H9 (cell line): ENCODE data around the gene SMAD3. TPM values are rescaled to one million over a fixed set of nuclear protein-coding genes. Genes with fewer than 3 reads are reported as not detected.

ENCODE experiments used
- DNase-seq: peaks from one replicate; pipeline ENCODE4 v3.0.0-alpha.2; 2017
- H2AFZ ChIP-seq: one replicate; pipeline ENCODE4 v1.6.1; 2013; ENCODE audit warnings: mild to moderate bottlenecking, low read length, control low read depth, moderate library complexity
- H2AK5ac ChIP-seq: 2 replicates; pipeline ENCODE4 v1.6.1; 2013; ENCODE audit warnings: low read length, control low read depth, mixed read lengths; ENCODE audit not compliant: insufficient read length
- H2BK120ac ChIP-seq: one replicate; pipeline ENCODE4 v1.6.1; 2013; ENCODE audit warnings: low read depth, mild to moderate bottlenecking, low read length, control low read depth, inconsistent platforms; ENCODE audit not compliant: poor library complexity, severe bottlenecking
- H2BK12ac ChIP-seq: 2 replicates; pipeline ENCODE4 v1.6.1; 2013; ENCODE audit warnings: low read length, control low read depth, mixed read lengths, low read depth; ENCODE audit not compliant: insufficient read length
- H2BK15ac ChIP-seq: 2 replicates; pipeline ENCODE4 v1.6.1; 2013; ENCODE audit warnings: low read depth, low read length, control low read depth
- H2BK20ac ChIP-seq: one replicate; pipeline ENCODE4 v1.6.1; 2013; ENCODE audit warnings: low read depth, mild to moderate bottlenecking, low read length, control low read depth, inconsistent platforms; ENCODE audit not compliant: poor library complexity, severe bottlenecking
- H2BK5ac ChIP-seq: 2 replicates; pipeline ENCODE4 v1.6.1; 2013; ENCODE audit warnings: low read length, control low read depth, mixed read lengths; ENCODE audit not compliant: insufficient read length
- H3K14ac ChIP-seq: 2 replicates; pipeline ENCODE4 v1.6.1; 2013; ENCODE audit warnings: low read length, control low read depth; ENCODE audit not compliant: insufficient read depth
- H3K18ac ChIP-seq: 2 replicates; pipeline ENCODE4 v1.6.1; 2013; ENCODE audit warnings: low read depth, mild to moderate bottlenecking, mixed read lengths, low read length, control low read depth; ENCODE audit not compliant: insufficient read length
- H3K23ac ChIP-seq: 2 replicates; pipeline ENCODE4 v1.6.1; 2013; ENCODE audit warnings: low read length, control low read depth, mixed read lengths, low read depth; ENCODE audit not compliant: insufficient read length
- H3K23me2 ChIP-seq: 2 replicates; pipeline ENCODE4 v1.6.1; 2013; ENCODE audit warnings: low read depth, mild to moderate bottlenecking, mixed read lengths, low read length, control low read depth; ENCODE audit not compliant: insufficient read length, poor library complexity, severe bottlenecking
- H3K27ac ChIP-seq: 2 replicates; pipeline ENCODE4 v1.5.1; 2013; ENCODE audit warnings: low read length, control low read depth, mixed read lengths, low read depth; ENCODE audit not compliant: insufficient read length
- H3K27me3 ChIP-seq: 2 replicates; pipeline ENCODE4 v1.6.1; 2013; ENCODE audit warnings: low read length, control low read depth, inconsistent platforms; ENCODE audit not compliant: insufficient read depth
- H3K4ac ChIP-seq: 2 replicates; pipeline ENCODE4 v1.6.1; 2013; ENCODE audit warnings: low read depth, mild to moderate bottlenecking, control low read depth, inconsistent platforms, low read length, moderate library complexity
- H3K4me1 ChIP-seq: 2 replicates; pipeline ENCODE4 v1.6.1; 2013; ENCODE audit warnings: low read length, control low read depth, inconsistent platforms; ENCODE audit not compliant: insufficient read depth
- H3K4me2 ChIP-seq: 2 replicates; pipeline ENCODE4 v1.6.1; 2013; ENCODE audit warnings: low read length, control low read depth, mixed read lengths; ENCODE audit not compliant: insufficient read length, insufficient read depth
- H3K56ac ChIP-seq: 2 replicates; pipeline ENCODE4 v1.6.1; 2013; ENCODE audit warnings: low read depth, mild to moderate bottlenecking, mixed read lengths, low read length, control low read depth; ENCODE audit not compliant: insufficient read length
- H3K79me1 ChIP-seq: 2 replicates; pipeline ENCODE4 v1.6.1; 2013; ENCODE audit warnings: low read depth, mild to moderate bottlenecking, moderate library complexity, low read length, control low read depth, inconsistent platforms; ENCODE audit not compliant: insufficient read depth, poor library complexity, severe bottlenecking
- H3K79me2 ChIP-seq: 2 replicates; pipeline ENCODE4 v1.6.1; 2013; ENCODE audit warnings: low read length, control low read depth, inconsistent platforms; ENCODE audit not compliant: insufficient read depth
- H3K9ac ChIP-seq: 2 replicates; pipeline ENCODE4 v1.6.1; 2013; ENCODE audit warnings: low read length, control low read depth, mixed read lengths; ENCODE audit not compliant: insufficient read length; ENCODE audit errors: extremely low read depth
- H3K9me3 ChIP-seq: one replicate; pipeline ENCODE4 v1.6.1; 2013; ENCODE audit warnings: low read depth, low read length, inconsistent platforms; ENCODE audit not compliant: control insufficient read depth
- H3T11ph ChIP-seq: one replicate; pipeline ENCODE4 v1.6.1; 2013; ENCODE audit warnings: mild to moderate bottlenecking, low read length, control low read depth, inconsistent platforms
- H4K20me1 ChIP-seq: one replicate; pipeline ENCODE4 v1.6.1; 2013; ENCODE audit not compliant: control insufficient read depth, insufficient read length, insufficient read depth
- H4K5ac ChIP-seq: 2 replicates; pipeline ENCODE4 v1.6.1; 2013; ENCODE audit warnings: low read depth, mild to moderate bottlenecking, mixed read lengths, low read length, control low read depth; ENCODE audit not compliant: insufficient read length
- H4K8ac ChIP-seq: replicated peaks from 2 replicates; pipeline ENCODE4 v1.6.1; 2013; ENCODE audit warnings: low read length, control low read depth, mixed read lengths, low read depth; ENCODE audit not compliant: insufficient read length
- H4K91ac ChIP-seq: 2 replicates; pipeline ENCODE4 v1.6.1; 2013; ENCODE audit warnings: low read depth, mild to moderate bottlenecking, moderate library complexity, mixed read lengths, low read length, control low read depth; ENCODE audit not compliant: insufficient read length
- H3K27ac Mint-ChIP-seq, 3 experiments: 2 replicates in 2 of 3; 3 replicates in 1 of 3; pipeline ENCODE4 v1.8.0; 2020 to 2021; ENCODE audit warnings: mixed read lengths in 3 of 3, mild to moderate bottlenecking in 1 of 3, moderate library complexity in 1 of 3
- H3K27me3 Mint-ChIP-seq: 2 replicates; pipeline ENCODE4 v1.8.0; 2021; ENCODE audit warnings: low read depth, mild to moderate bottlenecking, moderate library complexity, mixed read lengths
- H3K36me3 Mint-ChIP-seq, 3 experiments: 2 replicates in 2 of 3; 3 replicates in 1 of 3; pipeline ENCODE4 v1.8.0; 2020 to 2021; ENCODE audit warnings: low read depth in 3 of 3, mixed read lengths in 3 of 3; ENCODE audit not compliant: insufficient read depth in 1 of 3
- H3K4me1 Mint-ChIP-seq, 2 experiments: 2 replicates each; pipeline ENCODE4 v1.8.0; 2020; ENCODE audit warnings: mixed read lengths in 2 of 2
- H3K4me3 Mint-ChIP-seq, 2 experiments: 2 replicates in 1 of 2; 3 replicates in 1 of 2; pipeline ENCODE4 v1.8.0; 2020 to 2021; ENCODE audit warnings: mild to moderate bottlenecking in 2 of 2, mixed read lengths in 2 of 2, moderate library complexity in 1 of 2
- H3K9me3 Mint-ChIP-seq, 2 experiments: 2 replicates in 1 of 2; 3 replicates in 1 of 2; pipeline ENCODE4 v1.8.0; 2020; ENCODE audit warnings: mild to moderate bottlenecking in 2 of 2, mixed read lengths in 2 of 2, moderate library complexity in 1 of 2
- CTCF ChIP-seq: fragments of 200-600 bp; sonication (generic); conservative IDR thresholded peaks from 3 replicates; pipeline ENCODE4 v1.8.0; 2021; ENCODE audit warnings: antibody characterized with exemption, mild to moderate bottlenecking
- WGBS: extraction: QIAGEN DNeasy Blood & Tissue Kit; methylation state at CpG from one replicate; pipeline ENCODE4 v1.1.7; 2013; ENCODE audit warnings: missing lambda C conversion rate, low lambda C conversion rate, mixed read lengths; ENCODE audit not compliant: insufficient read length; ENCODE audit errors: extremely low coverage; 5-methylcytosine and 5-hydroxymethylcytosine counted together
- total RNA-seq: library from RNA; stranded (reverse); gene quantifications from 2 replicates; pipeline ENCODE4 v1.2.1, GENCODE V29; 2021

SMAD3 gene
- total RNA-seq, 1 experiment from 2014 or later, result 26.7 TPM

DNA sequence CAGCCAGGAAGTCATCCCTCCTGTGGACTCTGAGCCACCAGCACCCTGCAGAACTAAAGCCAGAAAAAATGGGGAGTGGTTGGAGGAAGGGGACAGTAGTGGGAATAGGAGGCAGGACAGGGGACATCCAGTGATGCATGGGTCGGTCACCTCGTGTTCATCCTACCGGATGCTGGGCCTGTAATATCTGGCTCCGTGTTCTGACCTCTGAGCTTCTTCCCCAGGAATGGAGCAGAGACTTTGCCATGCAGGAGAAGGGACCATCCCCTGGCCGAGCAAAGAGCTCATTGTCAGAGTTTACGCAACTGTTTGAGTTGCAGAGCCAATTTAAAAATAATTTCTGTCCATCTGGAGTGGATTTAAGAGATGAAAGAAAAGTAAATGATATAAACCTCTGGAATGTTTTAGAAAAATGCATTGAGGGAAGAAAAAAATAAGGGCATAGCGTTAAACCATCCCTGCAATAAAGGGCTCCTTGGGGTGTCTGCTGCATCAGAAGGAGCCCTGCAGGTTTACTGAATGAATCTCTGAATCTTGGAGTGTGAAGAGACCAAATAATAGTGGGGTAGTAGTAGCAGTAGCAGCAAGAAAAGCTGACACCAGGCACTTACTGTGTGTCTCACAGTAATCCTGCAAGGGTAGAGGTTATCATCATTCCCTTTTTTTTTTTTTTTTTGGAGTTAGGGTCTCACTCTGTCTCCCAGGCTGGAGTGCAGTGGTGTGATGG, 118.2 kb downstream of the SMAD3 start:
- Histone ChIP-seq H3K4me2 (no peak overlapping the region), H3K27ac (no peak overlapping the region), H3K79me1 (no peaks in the 10 kb centered on the region), H3T11ph (no peak overlapping the region), H4K91ac (no peak overlapping the region), H3K14ac (no peak overlapping the region), H3K4ac (no peak overlapping the region), H3K9me3 (no peaks in the 10 kb centered on the region), H3K79me2 (no peaks in the 10 kb centered on the region), H2AK5ac (no peak overlapping the region), H2BK5ac (no peak overlapping the region), H4K8ac (no peak overlapping the region), H3K23ac (no peak overlapping the region), H3K23me2 (no peaks in the 10 kb centered on the region), H2BK15ac (no peak overlapping the region), H3K56ac (no peak overlapping the region), H3K4me1 (no peaks in the 10 kb centered on the region), H2BK20ac (no peak overlapping the region), H4K5ac (no peak overlapping the region), H2BK12ac (no peak overlapping the region), H3K27me3 (no peaks in the 10 kb centered on the region), H3K9ac (no peak overlapping the region), H3K18ac (no peak overlapping the region), H2BK120ac (no peak overlapping the region), H4K20me1 (no peaks in the 10 kb centered on the region), H2AFZ (no peak overlapping the region)
- Mint-ChIP-seq H3K9me3 (no peaks in the 10 kb centered on the region), H3K4me3 (no peak overlapping the region; a peak in 1 of 5 replicates), H3K27me3 (no peaks in the 10 kb centered on the region), H3K27ac (peak overlapping the region in 1 of 3 experiments; percentile 86; a peak in 2 of 7 replicates), H3K4me1 (peaks cover 6 to 8% of the 10 kb centered on the region in 2 experiments; a peak in 2 of 4 replicates), H3K36me3 (peaks cover 6 to 62% (median 7%) of the 10 kb centered on the region in 3 experiments)
- DNase-seq, result peak; percentile 9
- no peak for TF ChIP-seq CTCF
- no CpG with 5 or more reads among the region's 7 CpGs for WGBS
